H1 (cell line): ENCODE data around the gene LRWD1. TPM values are rescaled to one million over a fixed set of nuclear protein-coding genes. Genes with fewer than 3 reads are reported as not detected.

Experiments
- CTCF ChIA-PET: fragments of 300-600 bp; sonication (Branson Sonifier 250); formaldehyde crosslinking; loops from one replicate; lab custom pipeline; 2021; ENCODE audit not compliant: partially characterized antibody; lab: Charles Lee
- POLR2A ChIA-PET: fragments of 300-600 bp; sonication (Branson Sonifier 250); formaldehyde crosslinking; loops from one replicate; lab custom pipeline; 2021; ENCODE audit warnings: inconsistent platforms; ENCODE audit not compliant: partially characterized antibody; lab: Charles Lee
- DNase-seq, 2 experiments: peaks; one replicate each; pipeline versions ENCODE4 v3.0.0 to v3.0.0-alpha.2; 2010 to 2022; ENCODE audit warnings: low spot score in 2 of 2, low read depth in 1 of 2, mixed read lengths in 1 of 2
- FAIRE-seq: peaks from 2 replicates; lab custom pipeline; 2011; peaks lifted over from hg19 to GRCh38; lab: Jason Lieb, UNC
- H2AFZ ChIP-seq: 2 replicates; pipeline ENCODE4 v1.8.1; 2012; ENCODE audit warnings: low read length, inconsistent platforms
- H2AK5ac ChIP-seq: 2 replicates; pipeline ENCODE4 v1.6.1; 2013; ENCODE audit warnings: low read depth, low read length
- H2BK120ac ChIP-seq: replicated peaks from 2 replicates; pipeline ENCODE3; 2013; ENCODE audit warnings: low read depth, low read length, inconsistent platforms
- H2BK12ac ChIP-seq: 2 replicates; pipeline ENCODE4 v1.6.1; 2013; ENCODE audit warnings: low read depth, low read length
- H2BK15ac ChIP-seq: 2 replicates; pipeline ENCODE4 v1.6.1; 2013; ENCODE audit warnings: low read length
- H2BK20ac ChIP-seq: 2 replicates; pipeline ENCODE4 v1.6.1; 2013; ENCODE audit warnings: low read length
- H2BK5ac ChIP-seq: 2 replicates; pipeline ENCODE4 v1.6.1; 2013; ENCODE audit warnings: low read depth, low read length
- H3K14ac ChIP-seq: 2 replicates; pipeline ENCODE4 v1.6.1; 2013; ENCODE audit warnings: inconsistent platforms; ENCODE audit not compliant: insufficient read length
- H3K18ac ChIP-seq: 2 replicates; pipeline ENCODE4 v1.6.1; 2013; ENCODE audit warnings: low read length; ENCODE audit errors: extremely low read depth
- H3K23ac ChIP-seq: 2 replicates; pipeline ENCODE4 v1.6.1; 2013; ENCODE audit warnings: inconsistent platforms; ENCODE audit not compliant: insufficient read length
- H3K23me2 ChIP-seq: 2 replicates; pipeline ENCODE4 v1.6.1; 2013; ENCODE audit warnings: low read depth, low read length
- H3K27ac ChIP-seq: 2 replicates; pipeline ENCODE4 v1.6.1; 2011; ENCODE audit warnings: low read depth, low read length, inconsistent platforms
- H3K27me3 ChIP-seq, 4 experiments: replicated peaks in 1 of 4; 1 replicate in 1 of 4; 2 replicates in 3 of 4; pipeline versions ENCODE4 v1.6.1 to v1.8.1; 2011 to 2013; ENCODE audit warnings: low read length in 3 of 4, mild to moderate bottlenecking in 3 of 4, inconsistent platforms in 2 of 4, mixed read lengths in 2 of 4, moderate library complexity in 1 of 4; ENCODE audit not compliant: control insufficient read depth in 3 of 4, insufficient read depth in 3 of 4; ENCODE audit errors: extremely low read depth in 1 of 4
- H3K36me3 ChIP-seq, 4 experiments: 2 replicates each; pipeline versions ENCODE4 v1.6.1 to v1.8.1; 2011 to 2013; ENCODE audit warnings: mild to moderate bottlenecking in 4 of 4, low read length in 3 of 4, moderate library complexity in 2 of 4, control low read depth in 1 of 4, inconsistent platforms in 1 of 4; ENCODE audit not compliant: insufficient read depth in 4 of 4, control insufficient read depth in 2 of 4
- H3K4ac ChIP-seq: replicated peaks from 2 replicates; pipeline ENCODE3; 2013; ENCODE audit warnings: low read length, low read depth, mixed read lengths, inconsistent platforms; ENCODE audit not compliant: insufficient read length
- H3K4me1 ChIP-seq, 4 experiments: replicated peaks in 1 of 4; 1 replicate in 1 of 4; 2 replicates in 3 of 4; pipeline versions ENCODE4 v1.6.1 to v1.8.1; 2011 to 2013; ENCODE audit warnings: low read length in 3 of 4, inconsistent platforms in 2 of 4, mixed read lengths in 1 of 4; ENCODE audit not compliant: insufficient read depth in 4 of 4, control insufficient read depth in 3 of 4
- H3K4me2 ChIP-seq, 2 experiments: 2 replicates each; pipeline versions ENCODE4 v1.6.1 to v1.8.1; 2011 to 2013; ENCODE audit warnings: low read depth in 2 of 2, low read length in 2 of 2, control low read depth in 1 of 2, inconsistent platforms in 1 of 2, mild to moderate bottlenecking in 1 of 2; ENCODE audit not compliant: insufficient read depth in 1 of 2
- H3K4me3 ChIP-seq, 4 experiments: fragments of 200-600, 300-600 bp in 1 of 4; sonication (generic), shearing (Covaris generic), sonication (Bioruptor Twin) in 1 of 4; 2 replicates each; pipeline versions ENCODE4 v1.5.1 to v1.8.1; 2011 to 2016; ENCODE audit warnings: low read length in 4 of 4, low read depth in 3 of 4, control low read depth in 2 of 4, inconsistent platforms in 2 of 4, mild to moderate bottlenecking in 2 of 4, mixed read lengths in 1 of 4, moderate library complexity in 1 of 4; ENCODE audit not compliant: insufficient read depth in 2 of 4; ENCODE audit errors: extremely low read depth in 1 of 4
- H3K56ac ChIP-seq: replicated peaks from 2 replicates; pipeline ENCODE3; 2013; ENCODE audit warnings: low read depth, mild to moderate bottlenecking, mixed read lengths, low read length, inconsistent platforms; ENCODE audit not compliant: insufficient read length
- H3K79me1 ChIP-seq: 2 replicates; pipeline ENCODE4 v1.6.1; 2013; ENCODE audit warnings: low read depth, low read length, control low read depth
- H3K79me2 ChIP-seq, 2 experiments: 2 replicates each; pipeline versions ENCODE4 v1.6.1 to v1.8.1; 2012 to 2013; ENCODE audit warnings: low read length in 2 of 2, mild to moderate bottlenecking in 2 of 2, inconsistent platforms in 1 of 2; ENCODE audit not compliant: insufficient read depth in 2 of 2, control insufficient read depth in 1 of 2
- H3K9ac ChIP-seq, 4 experiments: replicated peaks in 1 of 4; 1 replicate in 1 of 4; 2 replicates in 3 of 4; pipeline versions ENCODE4 v1.6.1 to v1.8.1; 2011 to 2013; ENCODE audit warnings: low read depth in 3 of 4, low read length in 3 of 4, control low read depth in 2 of 4, mild to moderate bottlenecking in 2 of 4, moderate library complexity in 2 of 4, inconsistent platforms in 1 of 4; ENCODE audit errors: extremely low read depth in 1 of 4
- H3K9me3 ChIP-seq, 2 experiments: 2 replicates each; pipeline versions ENCODE4 v1.6.1 to v1.8.1; 2012 to 2013; ENCODE audit warnings: mild to moderate bottlenecking in 2 of 2, moderate library complexity in 2 of 2, control low read depth in 1 of 2, inconsistent platforms in 1 of 2, low read depth in 1 of 2, low read length in 1 of 2, mixed read lengths in 1 of 2; ENCODE audit not compliant: insufficient read depth in 2 of 2
- H4K20me1 ChIP-seq, 2 experiments: replicated peaks in 1 of 2; 2 replicates each; pipeline versions ENCODE3 to v1.8.1; 2011 to 2013; ENCODE audit warnings: inconsistent platforms in 2 of 2, low read length in 2 of 2, mild to moderate bottlenecking in 1 of 2; ENCODE audit not compliant: insufficient read depth in 2 of 2, control insufficient read depth in 1 of 2
- H4K5ac ChIP-seq: 2 replicates; pipeline ENCODE4 v1.6.1; 2013; ENCODE audit warnings: low read length, low read depth, mixed read lengths, inconsistent platforms; ENCODE audit not compliant: insufficient read length
- H4K8ac ChIP-seq: 2 replicates; pipeline ENCODE4 v1.8.0; 2013; ENCODE audit warnings: mild to moderate bottlenecking, moderate library complexity, low read length, inconsistent platforms; ENCODE audit not compliant: insufficient read depth; ENCODE audit errors: extremely low read depth
- H4K91ac ChIP-seq: replicated peaks from 2 replicates; pipeline ENCODE3; 2013; ENCODE audit warnings: low read length, mixed read lengths, inconsistent platforms; ENCODE audit not compliant: insufficient read length
- BCL11A ChIP-seq, 2 experiments: IDR thresholded peaks; one replicate each; pipeline ENCODE4 v1.6.1; 2011; ENCODE audit warnings: low read depth in 2 of 2, low read length in 2 of 2, mild to moderate bottlenecking in 2 of 2
- CBX5 ChIP-seq: fragments of 300-800, 300-1000 bp; sonication (generic); IDR thresholded peaks from 2 replicates; pipeline ENCODE4 v1.7.1; 2016; ENCODE audit warnings: antibody characterized with exemption, low read length, low read depth
- CTCF ChIP-seq, 3 experiments: IDR thresholded peaks; 1 replicate in 2 of 3; 2 replicates in 1 of 3; pipeline versions ENCODE4 v1.5.1 to v1.6.1; 2011; ENCODE audit warnings: low read length in 3 of 3, mild to moderate bottlenecking in 3 of 3, inconsistent platforms in 2 of 3, low read depth in 1 of 3, moderate library complexity in 1 of 3; ENCODE audit not compliant: insufficient read depth in 1 of 3; ENCODE audit errors: control extremely low read depth in 1 of 3
- EGR1 ChIP-seq: IDR thresholded peaks from 2 replicates; pipeline ENCODE4 v1.6.1; 2011; ENCODE audit warnings: low read depth, low read length, borderline replicate concordance
- EZH2 ChIP-seq: fragments of 200-600 bp; sonication (generic); IDR thresholded peaks from 2 replicates; pipeline ENCODE4 v1.7.1; 2012; ENCODE audit warnings: low read depth, mild to moderate bottlenecking, moderate library complexity, low read length, inconsistent platforms; ENCODE audit not compliant: severe bottlenecking
- GABPA ChIP-seq: IDR thresholded peaks from 2 replicates; pipeline ENCODE4 v1.6.1; 2011; ENCODE audit warnings: mild to moderate bottlenecking, low read length, moderate library complexity, borderline replicate concordance; ENCODE audit not compliant: insufficient read depth
- RFX5 ChIP-seq: IDR thresholded peaks from 2 replicates; pipeline ENCODE4 v1.6.1; 2011; ENCODE audit warnings: low read depth, low read length, improper control_type of control experiment, borderline replicate concordance
- SUZ12 ChIP-seq: fragments of 200-600 bp; sonication (generic); IDR thresholded peaks from 2 replicates; pipeline ENCODE4 v1.6.1; 2012; ENCODE audit warnings: mild to moderate bottlenecking, inconsistent platforms, low read length, moderate library complexity, mixed read lengths
- USF2 ChIP-seq: IDR thresholded peaks from 2 replicates; pipeline ENCODE4 v1.6.1; 2011; ENCODE audit warnings: low read length, improper control_type of control experiment
- YY1 ChIP-seq: IDR thresholded peaks from 2 replicates; pipeline ENCODE4 v1.6.1; 2011; ENCODE audit warnings: low read depth, mild to moderate bottlenecking, low read length
- WGBS, 2 experiments: shearing (Covaris generic) in 1 of 2; methylation state at CpG; one replicate each; pipeline versions ENCODE4 v1.1.6 to v1.1.7; 2013 to 2015; ENCODE audit warnings: low lambda C conversion rate in 2 of 2, mixed read lengths in 2 of 2, inconsistent platforms in 1 of 2, low coverage in 1 of 2, missing lambda C conversion rate in 1 of 2; ENCODE audit not compliant: insufficient replicate concordance in 2 of 2, insufficient coverage in 1 of 2, insufficient read length in 1 of 2; ENCODE audit errors: extremely low coverage in 1 of 2, missing lambda C conversion rate in 1 of 2; 5-methylcytosine and 5-hydroxymethylcytosine counted together
- polyA plus RNA-seq, 7 experiments: library from polyadenylated mRNA; depleted of rRNA in 3 of 7; stranded (reverse) in 5 of 7; unstranded in 2 of 7; fragments of >200 nt in 5 of 7; fragments of 200-250 nt in 2 of 7; gene quantifications; 1 replicate in 5 of 7; 2 replicates in 1 of 7; 4 replicates in 1 of 7; pipeline versions ENCODE4 v1.2.1 to v1.2.3, GENCODE V29; 2011 to 2013; ENCODE audit warnings: missing spikeins in 2 of 7, mixed read lengths in 2 of 7
- total RNA-seq: library from RNA; stranded (reverse); fragmentation: NEBNext Ultra II Directional; extraction: Animal tissue kit (Norgen Biotek cat#: 25700); gene quantifications from 2 replicates; pipeline ENCODE4 v1.2.1, GENCODE V29; 2021

LRWD1 gene
- total and polyA plus RNA-seq, 2 of the 8 experiments (the other 6 are each of a cell fraction or from before 2014, with no cell fraction given), result 23.4 to 26.8 TPM

- DNase-seq (no peak), FAIRE-seq (no peak)
- POLR2A ChIA-PET, result no interaction called here
- H3K18ac ChIP-seq, result no peak overlapping the region
- no peak overlapping the region for H4K5ac ChIP-seq
- H3K4me1 ChIP-seq, result no peaks in the 10 kb centered on the region
- no peak overlapping the region for H2AFZ ChIP-seq
- H3K9ac ChIP-seq, result no peak overlapping the region
- no peak overlapping the region for H2BK120ac ChIP-seq
- H3K23me2 ChIP-seq, result no peaks in the 10 kb centered on the region
- H2AK5ac ChIP-seq, result no peak overlapping the region
- whole genome bisulfite sequencing, 2 experiments, result 96% methylated on average over 5 of the region's 5 CpGs; no CpG with 5 or more reads in 1 of the 2 experiments
- H3K23ac ChIP-seq, result no peak overlapping the region
- no peak overlapping the region for H3K56ac ChIP-seq
- no peak overlapping the region for H2BK15ac ChIP-seq
- H2BK5ac ChIP-seq, result no peak overlapping the region
- no peak overlapping the region for H2BK12ac ChIP-seq
- H3K9me3 ChIP-seq, result no peaks in the 10 kb centered on the region
- no peaks in the 10 kb centered on the region for H3K79me2 ChIP-seq
- no peak overlapping the region for H4K91ac ChIP-seq
- H3K36me3 ChIP-seq, result peaks cover 3 to 19% (median 7%) of the 10 kb centered on the region in 4 experiments; a peak in 6 of 8 replicates
- no peaks in the 10 kb centered on the region for H3K27me3 ChIP-seq
- H3K4ac ChIP-seq, result no peak overlapping the region
- H3K79me1 ChIP-seq, result no peaks in the 10 kb centered on the region; the same call in 1 of the 2 replicates
- H3K4me3 ChIP-seq, result no peak overlapping the region
- no peak overlapping the region for H3K14ac ChIP-seq
- CTCF ChIA-PET, result interaction anchor here (0.5 to 4.2 kb wide), 5 partner anchors 9 to 1830 kb away, joined by 3 to 16 read pairs (median 3); no protein-coding TSS in a partner anchor
- no peak overlapping the region for H2BK20ac ChIP-seq
- H3K27ac ChIP-seq, result no peak overlapping the region
- H4K20me1 ChIP-seq, result peaks cover 0 to 11% of the 10 kb centered on the region in 2 experiments
- H4K8ac ChIP-seq, result no peak overlapping the region
- no peak overlapping the region for H3K4me2 ChIP-seq
- TF ChIP-seq SUZ12 (no peak), RFX5 (no peak), BCL11A (IDR thresholded peaks at IDR 0.05; ENCODE audit: low read depth in 2 of 2, low read length in 2 of 2) (no peak), USF2 (no peak), CBX5 (no peak), EGR1 (no peak), CTCF (IDR thresholded peaks at IDR 0.05; ENCODE audit: control extremely low read depth in 1 of 3, insufficient read depth in 1 of 3, low read depth in 1 of 3, low read length in 3 of 3) (no peak), EZH2 (no peak), YY1 (no peak), GABPA (no peak)
These were observed 46.2 kb upstream of the LRWD1 start for GRCh38 chr7:102418592-102418991.
